Mesendoderm (in vitro differentiated cells): ENCODE data around the gene UHRF1.

Experiments used
- DNase-seq: peaks from one replicate; pipeline ENCODE4 v3.0.0; 2013
- H2AK5ac ChIP-seq: 2 replicates; pipeline ENCODE4 v1.6.1; 2013; ENCODE audit warnings: low read length, inconsistent platforms
- H2BK120ac ChIP-seq: 2 replicates; pipeline ENCODE4 v1.6.1; 2013; ENCODE audit warnings: low read depth, mild to moderate bottlenecking, low read length, moderate library complexity, mixed read lengths
- H2BK15ac ChIP-seq: replicated peaks from 2 replicates; pipeline ENCODE4 v1.6.1; 2013; ENCODE audit warnings: low read depth, mild to moderate bottlenecking, moderate library complexity
- H2BK5ac ChIP-seq: 2 replicates; pipeline ENCODE4 v1.6.1; 2013; ENCODE audit warnings: low read length, inconsistent platforms
- H3K18ac ChIP-seq: 2 replicates; pipeline ENCODE4 v1.6.1; 2013; ENCODE audit warnings: mild to moderate bottlenecking, low read length, mixed read lengths
- H3K23ac ChIP-seq: one replicate; pipeline ENCODE4 v1.6.1; 2013; ENCODE audit warnings: low read length
- H3K27ac ChIP-seq: 2 replicates; pipeline ENCODE4 v1.5.1; 2013; ENCODE audit warnings: low read depth, mild to moderate bottlenecking, inconsistent platforms, low read length, moderate library complexity
- H3K27me3 ChIP-seq: 2 replicates; pipeline ENCODE4 v1.6.1; 2013; ENCODE audit warnings: low read length, control low read depth, mild to moderate bottlenecking, inconsistent platforms; ENCODE audit not compliant: insufficient read depth, poor library complexity
- H3K36me3 ChIP-seq: 2 replicates; pipeline ENCODE4 v1.6.1; 2013; ENCODE audit warnings: low read length, inconsistent platforms; ENCODE audit not compliant: control insufficient read depth, insufficient read depth
- H3K4ac ChIP-seq: one replicate; pipeline ENCODE4 v1.6.1; 2013; ENCODE audit warnings: low read depth, mild to moderate bottlenecking, low read length, moderate library complexity
- H3K4me1 ChIP-seq: 2 replicates; pipeline ENCODE4 v1.6.1; 2013; ENCODE audit warnings: low read depth, low read length, inconsistent platforms; ENCODE audit not compliant: control insufficient read depth
- H3K4me2 ChIP-seq: 2 replicates; pipeline ENCODE4 v1.6.1; 2013; ENCODE audit warnings: low read length
- H3K4me3 ChIP-seq: 2 replicates; pipeline ENCODE4 v1.5.1; 2013; ENCODE audit warnings: mild to moderate bottlenecking, low read length
- H3K56ac ChIP-seq: one replicate; pipeline ENCODE4 v1.6.1; 2013; ENCODE audit warnings: low read length
- H3K79me1 ChIP-seq: 2 replicates; pipeline ENCODE4 v1.6.1; 2013; ENCODE audit warnings: low read length, inconsistent platforms
- H3K79me2 ChIP-seq: 2 replicates; pipeline ENCODE4 v1.6.1; 2013; ENCODE audit warnings: mild to moderate bottlenecking, low read length; ENCODE audit not compliant: control insufficient read depth, insufficient read depth
- H3K9ac ChIP-seq: 2 replicates; pipeline ENCODE4 v1.6.1; 2013; ENCODE audit warnings: low read length, inconsistent platforms
- H4K5ac ChIP-seq: one replicate; pipeline ENCODE4 v1.6.1; 2013; ENCODE audit warnings: low read length
- H4K8ac ChIP-seq: one replicate; pipeline ENCODE4 v1.6.1; 2013; ENCODE audit warnings: low read depth, mild to moderate bottlenecking, control low read depth, low read length, moderate library complexity
- WGBS: extraction: QIAGEN DNeasy Blood & Tissue Kit; methylation state at CpG from one replicate; pipeline ENCODE4 v1.1.7; 2013; ENCODE audit warnings: low lambda C conversion rate, missing lambda C conversion rate; ENCODE audit not compliant: insufficient coverage; ENCODE audit errors: extremely low coverage; 5-methylcytosine and 5-hydroxymethylcytosine counted together

UHRF1 gene

GRCh38 chr19:4910594-4911281 is 1.4 kb downstream of the UHRF1 start:
- Histone ChIP-seq H3K4me1 (no peaks in the 10 kb centered on the region), H3K56ac (peak overlapping the region; percentile 91), H2AK5ac (no peak overlapping the region), H2BK15ac (no peak overlapping the region), H3K4me2 (peak overlapping the region; percentile 79), H3K23ac (no peak overlapping the region), H3K18ac (no peak overlapping the region), H3K79me1 (peaks cover 22% of the 10 kb centered on the region), H2BK5ac (no peak overlapping the region), H2BK120ac (no peak overlapping the region), H3K9ac (peak overlapping the region; percentile 76), H3K4ac (peak overlapping the region; percentile 75), H4K8ac (no peak overlapping the region), H3K4me3 (peak overlapping the region; percentile 59), H4K5ac (no peak overlapping the region), H3K27me3 (no peaks in the 10 kb centered on the region), H3K27ac (no peak overlapping the region), H3K36me3 (peaks cover 4% of the 10 kb centered on the region), H3K79me2 (peaks cover 46% of the 10 kb centered on the region)
- peak; percentile 22 for DNase-seq
- no CpG with 5 or more reads among the region's 23 CpGs for WGBS

GRCh38 chr19:4911314-4911713 is 2.0 kb downstream of the UHRF1 start:
- peaks cover 4% of the 10 kb centered on the region for H3K36me3 ChIP-seq
- no peak overlapping the region for H2BK15ac ChIP-seq
- H2BK120ac ChIP-seq, result no peak overlapping the region
- peak overlapping the region; percentile 91 for H3K56ac ChIP-seq
- H3K27ac ChIP-seq, result no peak overlapping the region
- H3K9ac ChIP-seq, result peak overlapping the region; percentile 76
- H3K4me2 ChIP-seq, result peak overlapping the region; percentile 17
- DNase-seq, result no peak
- no peak overlapping the region for H3K23ac ChIP-seq
- H2BK5ac ChIP-seq, result no peak overlapping the region
- H3K4me1 ChIP-seq, result no peaks in the 10 kb centered on the region
- H4K8ac ChIP-seq, result no peak overlapping the region
- H3K4me3 ChIP-seq, result no peak overlapping the region
- WGBS, result no CpG with 5 or more reads among the region's 15 CpGs
- peak overlapping the region; percentile 3 for H3K18ac ChIP-seq
- peaks cover 23% of the 10 kb centered on the region for H3K79me1 ChIP-seq
- H3K4ac ChIP-seq, result no peak overlapping the region
- no peak overlapping the region for H4K5ac ChIP-seq
- no peak overlapping the region for H2AK5ac ChIP-seq
- H3K79me2 ChIP-seq, result peaks cover 52% of the 10 kb centered on the region
- H3K27me3 ChIP-seq, result no peaks in the 10 kb centered on the region

GRCh38 chr19:4911786-4912672 is 2.7 kb downstream of the UHRF1 start:
- Histone ChIP-seq H3K27me3 (no peaks in the 10 kb centered on the region), H4K5ac (no peak overlapping the region), H2AK5ac (no peak overlapping the region), H3K79me2 (peaks cover 58% of the 10 kb centered on the region), H3K79me1 (peaks cover 27% of the 10 kb centered on the region), H2BK15ac (no peak overlapping the region), H3K23ac (no peak overlapping the region), H3K4me3 (no peak overlapping the region), H3K4me2 (peak overlapping the region; percentile 17), H3K36me3 (peaks cover 4% of the 10 kb centered on the region), H2BK120ac (no peak overlapping the region), H3K4ac (no peak overlapping the region), H2BK5ac (no peak overlapping the region), H3K4me1 (no peaks in the 10 kb centered on the region), H3K27ac (no peak overlapping the region), H3K9ac (peak overlapping the region; percentile 76), H3K18ac (peak overlapping the region; percentile 3), H4K8ac (no peak overlapping the region), H3K56ac (peak overlapping the region; percentile 91)
- DNase-seq, result peak; percentile 86
- no CpG with 5 or more reads among the region's 29 CpGs for WGBS

- no CpG with 5 or more reads among the region's 24 CpGs for WGBS
These were observed 4.9 kb downstream of the UHRF1 start for GRCh38 chr19:4913996-4914735.

GRCh38 chr19:4914736-4915501 is 5.6 kb downstream of the UHRF1 start:
- Histone ChIP-seq H3K27ac (no peak overlapping the region), H3K4me2 (no peak overlapping the region), H4K5ac (no peak overlapping the region), H2AK5ac (no peak overlapping the region), H2BK120ac (no peak overlapping the region), H3K4ac (no peak overlapping the region), H3K79me1 (peaks cover 27% of the 10 kb centered on the region), H3K36me3 (peaks cover 4% of the 10 kb centered on the region), H3K4me3 (no peak overlapping the region), H3K79me2 (peaks cover 64% of the 10 kb centered on the region), H4K8ac (no peak overlapping the region), H2BK5ac (no peak overlapping the region), H3K23ac (no peak overlapping the region), H3K18ac (no peak overlapping the region), H3K56ac (no peak overlapping the region), H3K9ac (no peak overlapping the region), H2BK15ac (no peak overlapping the region), H3K27me3 (no peaks in the 10 kb centered on the region), H3K4me1 (no peaks in the 10 kb centered on the region)
- WGBS, result no CpG with 5 or more reads among the region's 23 CpGs
- DNase-seq, result peak; percentile 40

More at GRCh38 chr19:4913996-4914735, 4.9 kb downstream of the UHRF1 start:
- H3K9ac ChIP-seq, result no peak overlapping the region
- H3K4ac ChIP-seq, result no peak overlapping the region
- no peak overlapping the region for H2BK15ac ChIP-seq
- peaks cover 4% of the 10 kb centered on the region for H3K36me3 ChIP-seq
- H2AK5ac ChIP-seq, result no peak overlapping the region
- no peak overlapping the region for H4K8ac ChIP-seq
- H2BK5ac ChIP-seq, result no peak overlapping the region
- no peaks in the 10 kb centered on the region for H3K4me1 ChIP-seq
- peaks cover 27% of the 10 kb centered on the region for H3K79me1 ChIP-seq
- H3K27ac ChIP-seq, result no peak overlapping the region
- H3K4me3 ChIP-seq, result no peak overlapping the region
- H3K23ac ChIP-seq, result no peak overlapping the region
- H3K56ac ChIP-seq, result no peak overlapping the region
- peak; percentile 51 for DNase-seq
- no peak overlapping the region for H3K18ac ChIP-seq
- H3K27me3 ChIP-seq, result no peaks in the 10 kb centered on the region
- H3K79me2 ChIP-seq, result peaks cover 62% of the 10 kb centered on the region
- no peak overlapping the region for H3K4me2 ChIP-seq
- no peak overlapping the region for H4K5ac ChIP-seq
- no peak overlapping the region for H2BK120ac ChIP-seq
